Measurements from ENCODE around the gene CCDC33. TPM values are rescaled to one million over a fixed set of nuclear protein-coding genes. Genes with fewer than 3 reads are reported as not detected.

CCDC33 gene
- polyA plus RNA-seq, 12 donors, result 0.17 to 0.36 (median 0.22) TPM; not detected in 9

DNA sequence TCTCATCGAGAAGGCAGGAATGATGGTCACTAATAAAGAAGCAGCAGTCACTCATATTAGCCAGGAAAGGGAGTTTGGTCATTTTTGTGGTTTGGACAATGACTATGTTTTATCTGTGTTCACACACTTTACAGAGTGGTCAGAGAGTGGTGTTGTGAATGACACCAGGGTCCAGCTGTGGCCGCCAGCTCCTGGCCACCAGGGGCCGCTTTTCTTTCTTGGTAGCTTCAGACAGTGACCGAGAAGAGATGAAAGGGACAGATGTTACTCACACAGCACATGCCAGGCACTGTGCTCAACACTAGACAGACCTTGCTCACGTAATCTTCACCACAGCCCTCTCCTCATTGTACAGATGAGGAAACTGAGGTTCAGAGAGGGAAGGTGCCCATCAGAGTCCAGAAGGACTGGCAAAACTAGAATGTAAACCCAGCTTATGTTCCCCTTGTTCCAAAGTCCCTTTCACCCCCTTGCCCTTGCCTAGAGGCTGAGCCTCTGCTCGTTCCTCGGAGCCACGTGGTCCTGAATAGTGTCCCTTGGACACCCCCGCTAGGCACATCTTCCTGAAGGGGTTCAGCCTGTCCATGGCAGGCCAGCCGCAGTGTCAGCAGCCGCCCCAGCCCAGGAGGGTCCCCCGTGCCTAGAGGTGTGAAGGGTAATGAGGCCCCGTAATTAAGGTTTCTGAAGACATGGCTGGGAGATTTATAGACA, 75.8 kb downstream of the CCDC33 start:
- DNase-seq, result no peak

DNA sequence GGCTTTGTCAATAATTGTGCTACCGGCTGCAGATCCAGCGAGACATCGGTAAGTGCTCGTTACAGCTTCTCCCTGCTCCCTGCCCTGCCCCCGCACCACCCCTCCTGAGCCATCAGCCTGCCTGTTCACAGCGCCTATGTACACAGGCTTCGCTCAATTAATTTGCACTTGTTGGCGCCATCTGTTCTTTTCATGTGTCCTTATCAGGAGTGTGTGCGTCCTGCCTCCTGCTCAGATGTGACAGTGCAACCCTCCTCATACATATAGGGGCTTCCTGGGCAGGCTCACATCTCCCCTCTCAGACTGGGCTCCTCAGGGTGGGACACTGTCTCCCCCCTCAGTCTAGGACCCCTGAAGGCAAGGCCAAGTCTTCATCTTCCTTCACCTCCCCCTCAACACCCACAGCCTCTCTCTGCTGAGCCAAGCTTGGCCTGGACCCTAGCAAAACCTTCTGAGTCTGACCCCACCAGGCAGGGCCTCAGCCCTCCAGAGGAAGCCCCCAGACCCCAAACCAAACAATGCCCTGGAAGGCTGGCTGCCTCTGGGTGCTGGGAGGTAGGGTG, 76.4 kb downstream of the CCDC33 start:
- no peak for DNase-seq

DNA sequence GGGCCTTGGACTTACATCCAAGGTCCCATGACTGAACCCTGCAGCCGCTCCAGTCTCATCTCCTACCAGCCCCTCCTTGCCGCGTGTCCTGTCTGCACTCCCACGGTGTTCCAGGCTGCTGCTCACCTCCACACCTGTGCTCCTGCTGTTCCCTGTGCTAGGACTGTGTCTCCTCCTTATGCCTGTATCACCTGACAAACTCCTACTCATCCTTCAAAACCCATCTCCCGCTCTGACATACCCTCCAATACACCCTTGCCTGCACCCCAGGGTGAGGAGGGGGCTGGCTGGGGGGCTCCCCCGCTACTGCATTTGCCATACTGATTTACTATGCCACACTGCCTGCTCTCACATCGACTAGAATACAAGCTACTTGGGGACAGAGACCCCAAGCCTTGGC, 77.8 kb downstream of the CCDC33 start:
- DNase-seq, result no peak

- DNase-seq, result no peak
Measured at GRCh38 chr15:74314795-74315438, 78.8 kb downstream of the CCDC33 start.

DNA sequence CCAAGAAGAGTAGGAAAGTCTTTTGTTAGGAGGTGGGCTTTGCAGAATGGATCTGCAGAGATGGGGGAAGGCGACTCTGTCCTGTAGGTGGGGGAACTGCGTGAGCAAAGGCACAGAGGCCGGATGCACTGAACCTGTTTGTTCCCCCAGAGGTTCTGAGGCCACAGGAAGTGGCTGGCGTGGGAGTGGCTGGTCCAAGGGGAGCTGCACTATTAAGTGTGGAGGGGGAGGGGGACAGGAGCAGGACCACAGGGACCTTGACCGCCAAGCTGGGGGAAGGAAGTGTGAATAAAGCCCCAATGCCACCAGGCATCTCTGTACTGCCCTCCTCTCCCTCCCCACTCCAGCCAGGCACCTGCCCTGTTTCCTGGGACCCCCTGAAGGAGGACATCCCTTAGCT, 79.5 kb downstream of the CCDC33 start:
- DNase-seq, result no peak

- no peak for DNase-seq
Measured at GRCh38 chr15:74316141-74316540, 80.0 kb downstream of the CCDC33 start.

DNA sequence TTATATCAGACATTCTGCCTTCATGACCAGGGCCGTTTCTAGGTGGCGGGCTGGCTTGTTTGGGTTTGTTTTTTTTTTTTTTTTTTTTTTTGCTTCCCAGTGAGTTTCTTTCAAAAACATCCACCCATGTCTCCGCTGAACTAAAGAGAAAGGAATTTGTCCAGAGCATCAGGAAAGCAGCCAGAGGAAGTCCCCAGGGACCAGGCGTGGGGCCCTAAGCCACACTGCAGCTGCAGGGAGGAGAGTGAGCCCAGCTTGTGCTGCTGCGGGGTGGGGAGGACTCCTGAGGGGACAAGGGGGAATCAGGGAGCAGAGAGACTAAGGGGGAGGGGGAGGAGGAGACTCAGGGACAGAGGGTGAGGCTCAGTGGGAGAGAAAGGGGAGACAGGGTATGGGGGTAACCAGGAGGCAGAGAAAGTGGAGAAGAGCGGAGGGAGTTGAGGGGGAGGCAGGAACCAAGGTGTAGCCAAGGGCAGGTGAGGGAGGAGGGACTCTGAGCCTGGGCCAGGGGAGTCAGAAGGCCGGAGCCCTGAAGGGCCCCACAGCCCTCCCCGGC, 81.8 kb downstream of the CCDC33 start:
- peak; percentile 96 for DNase-seq

- peak; percentile 61 for DNase-seq
Measured at GRCh38 chr15:74318376-74319137, 82.4 kb downstream of the CCDC33 start.

DNA sequence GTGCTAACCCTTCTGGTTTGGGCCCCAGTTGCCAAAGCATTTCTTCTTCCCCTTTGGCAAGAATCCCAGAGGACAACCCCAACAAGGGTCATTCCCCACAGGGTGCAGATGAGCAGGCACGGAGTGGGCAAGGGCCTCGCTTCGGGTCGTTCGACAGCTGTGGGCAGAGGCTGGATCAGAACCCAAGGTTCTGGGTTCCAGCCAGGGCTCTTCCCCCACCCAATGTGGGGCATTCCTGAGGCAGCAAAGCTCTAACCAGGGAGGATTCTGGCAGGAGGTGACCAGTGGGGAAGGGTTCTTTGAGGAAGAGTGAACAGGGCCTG, 83.0 kb downstream of the CCDC33 start:
- DNase-seq, result no peak

GRCh38 chr15:74319596-74320351, 83.6 kb downstream of the CCDC33 start:
- no peak for DNase-seq

DNA sequence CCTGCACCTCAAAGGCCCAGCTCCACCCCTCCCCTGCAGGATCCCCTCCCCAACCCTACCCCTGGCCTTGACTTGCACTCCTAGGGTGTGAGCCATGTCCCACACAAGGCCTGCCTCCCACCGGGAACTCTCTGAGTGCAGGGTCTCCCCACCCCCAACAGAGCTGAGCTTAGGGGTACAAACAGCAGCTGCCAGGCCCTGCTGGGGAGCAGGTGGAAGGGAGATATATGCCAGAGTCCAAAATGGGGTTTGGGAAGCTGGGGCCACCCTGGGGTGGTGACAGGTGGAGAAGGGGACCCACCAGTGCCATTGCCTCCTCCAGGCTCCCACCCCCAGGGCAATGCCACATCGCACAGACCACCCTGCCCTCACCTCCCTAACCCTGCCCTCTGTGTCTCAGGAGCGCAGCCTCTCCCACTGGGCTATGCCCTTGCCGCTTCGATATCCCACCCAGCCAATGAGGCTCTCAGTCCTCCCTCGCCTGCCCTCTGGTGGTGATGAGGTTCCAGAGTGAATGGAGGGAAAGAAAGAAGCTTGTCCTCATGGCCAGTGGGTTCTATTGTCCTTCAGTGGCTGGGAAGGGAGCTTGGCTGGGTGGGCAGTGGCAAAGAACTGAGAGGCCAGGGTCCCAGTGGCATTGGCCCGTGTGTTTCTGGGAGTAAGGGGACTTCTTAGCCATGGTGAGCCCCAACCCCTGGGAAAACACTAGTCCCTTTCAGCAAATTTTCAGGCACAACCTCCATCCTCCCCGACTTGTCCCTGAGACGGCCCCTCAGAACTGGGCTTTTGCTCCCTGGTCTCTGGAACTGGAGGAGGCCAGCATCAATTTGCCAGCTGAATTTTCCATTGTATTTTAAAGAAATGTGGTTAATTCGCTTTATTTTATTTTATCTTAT, 84.5 kb downstream of the CCDC33 start:
- peak; percentile 71 for DNase-seq

DNA sequence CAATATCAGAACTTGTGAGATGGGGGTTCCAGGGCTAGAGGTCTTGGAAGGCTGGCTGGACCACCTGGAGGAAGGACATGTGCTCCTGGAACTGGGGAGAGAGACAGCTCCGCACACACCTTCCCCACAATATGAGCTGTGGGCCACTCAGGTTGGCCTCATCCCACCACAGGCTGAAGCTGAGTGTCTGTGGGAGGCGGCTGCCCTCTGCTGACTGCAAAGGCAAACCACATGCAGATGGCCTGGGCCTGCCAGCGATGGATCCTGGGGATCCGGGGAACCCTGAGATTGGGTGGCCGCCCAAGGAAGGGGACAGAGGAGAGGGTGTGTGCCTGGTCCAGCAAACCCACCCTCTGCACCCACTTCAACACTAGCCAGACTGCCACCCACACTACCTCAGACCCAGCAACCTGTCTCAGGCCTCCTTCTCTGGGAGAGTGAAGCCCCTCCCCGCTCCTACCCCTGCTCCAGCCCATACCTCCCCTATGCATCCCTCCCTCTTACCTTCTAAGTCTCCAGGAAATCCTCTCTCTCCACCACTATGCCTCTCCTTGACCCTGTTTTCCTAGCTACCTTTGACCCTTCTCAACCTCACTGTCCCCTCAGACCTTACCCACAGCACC, 86.5 kb downstream of the CCDC33 start:
- peak; percentile 63 for DNase-seq

DNA sequence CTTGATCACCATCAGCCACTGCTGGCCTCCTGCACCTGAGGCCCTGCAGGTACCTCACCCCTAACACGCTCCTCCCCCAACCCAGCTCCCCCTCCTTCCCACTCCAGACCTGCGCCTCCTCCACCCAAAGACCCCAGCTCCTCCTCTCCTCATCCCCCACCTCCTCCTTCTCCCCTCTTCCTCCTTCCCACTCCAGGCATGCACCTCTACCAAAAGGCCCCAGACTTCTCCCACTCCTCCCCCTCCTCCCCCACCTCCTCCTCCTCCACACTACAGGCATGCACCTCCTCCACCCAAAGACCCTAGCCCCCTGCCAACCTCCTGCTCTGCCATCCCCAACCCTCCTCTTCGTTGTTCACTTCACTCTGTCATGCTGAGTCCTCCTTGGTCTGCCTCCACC, 88.6 kb downstream of the CCDC33 start:
- no peak for DNase-seq

DNA sequence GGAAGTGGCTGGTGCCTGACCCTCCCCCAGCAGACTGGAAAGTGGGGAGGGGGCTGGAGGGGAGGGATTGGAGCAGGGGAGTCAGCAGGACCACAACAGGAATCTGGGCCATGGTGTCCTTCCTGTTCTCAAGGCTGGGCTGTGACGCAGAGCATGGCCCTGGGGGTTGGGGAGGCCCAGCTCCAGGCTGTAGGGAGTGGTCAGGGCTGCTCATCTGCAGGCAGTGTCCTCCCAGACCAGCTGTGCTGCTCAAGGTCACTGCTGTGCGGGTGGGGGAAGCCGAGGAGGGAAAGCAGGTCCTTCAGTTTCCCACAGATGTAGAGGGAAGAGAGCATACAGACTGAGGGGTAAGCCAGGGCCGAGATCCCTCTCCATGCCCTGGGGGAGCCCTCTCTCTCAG, 90.6 kb downstream of the CCDC33 start:
- DNase-seq, result peak; percentile 69

GRCh38 chr15:74327756-74328155, 91.6 kb downstream of the CCDC33 start:
- no peak for DNase-seq

- DNase-seq, result no peak
Measured at GRCh38 chr15:74328331-74329056, 92.4 kb downstream of the CCDC33 start.

DNA sequence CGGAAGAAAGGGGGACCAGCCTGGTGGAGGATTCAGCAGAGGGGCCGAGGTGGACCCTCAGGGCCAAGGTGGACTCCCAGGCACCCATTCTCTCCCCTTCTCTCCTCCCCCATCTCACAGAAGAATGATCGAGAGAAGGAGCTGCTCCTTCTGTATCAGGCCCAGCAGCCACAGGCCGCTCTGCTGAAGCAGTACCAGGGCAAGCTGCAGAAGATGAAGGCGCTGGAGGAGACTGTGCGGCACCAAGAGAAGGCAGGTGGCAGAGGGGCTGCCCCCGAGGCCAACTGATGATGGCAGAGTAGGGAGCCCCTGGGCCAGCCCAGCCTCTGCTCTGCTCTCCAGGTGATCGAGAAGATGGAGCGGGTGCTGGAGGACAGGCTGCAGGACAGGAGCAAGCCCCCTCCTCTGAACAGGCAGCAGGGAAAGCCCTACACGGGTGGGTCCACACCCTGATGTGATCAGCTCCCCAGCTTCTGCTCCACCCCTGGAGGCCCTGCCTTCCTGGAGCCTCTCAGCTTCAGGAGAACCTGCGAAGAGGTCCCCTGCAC, 94.8 kb downstream of the CCDC33 start:
- no peak for DNase-seq

DNA sequence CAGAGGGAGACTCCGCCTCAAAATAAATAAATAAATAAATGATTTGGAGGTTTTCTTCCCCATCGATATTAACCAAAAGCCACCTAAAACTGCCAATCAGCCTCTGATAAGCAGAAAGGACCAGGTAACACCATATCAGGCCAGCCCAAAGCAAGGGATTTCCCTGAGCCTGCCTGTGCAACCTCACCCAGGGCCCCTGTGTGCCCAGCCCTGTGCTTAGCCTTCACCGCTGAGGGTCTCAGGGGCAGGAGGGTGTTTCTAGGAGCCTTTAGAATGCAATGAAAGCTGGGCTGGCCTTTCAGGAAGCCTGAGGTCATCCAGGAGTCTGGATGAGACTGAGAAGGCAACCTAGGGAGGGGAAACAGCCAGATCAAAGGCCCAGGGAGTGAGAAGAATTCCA, 95.9 kb downstream of the CCDC33 start:
- no peak for DNase-seq

- DNase-seq, result no peak
Measured at GRCh38 chr15:74332611-74333010, 96.5 kb downstream of the CCDC33 start.
